ENCODE measurements around the gene NKX1-2. TPM values are rescaled to one million over a fixed set of nuclear protein-coding genes. Genes with fewer than 3 reads are reported as not detected.
"Not testable (repeated sequence)": the region's sequence is repeated elsewhere in the genome, so short reads cannot be mapped to it uniquely, and the experiment has no call there.

NKX1-2 gene
- total RNA-seq, 1 donor from 2014 or later, result not detected

GRCh38 chr10:124447751-124448466, 1.9 kb downstream of the NKX1-2 start:
- Mint-ChIP-seq H3K4me3 (ENCODE audit: unreplicated experiment) (peak overlapping the region; percentile 65), H3K27ac (ENCODE audit: unreplicated experiment) (no peak overlapping the region), H3K4me1 (ENCODE audit: unreplicated experiment) (peaks cover 22% of the 10 kb centered on the region), H3K27me3 (ENCODE audit: unreplicated experiment) (peaks cover 79% of the 10 kb centered on the region), H3K9me3 (ENCODE audit: unreplicated experiment) (no peaks in the 10 kb centered on the region), H3K36me3 (ENCODE audit: unreplicated experiment) (no peaks in the 10 kb centered on the region)
- no peak for DNase-seq (ENCODE audit: extremely low spot score, unreplicated experiment)
- no peak for TF ChIP-seq CTCF (IDR thresholded peaks at IDR 0.05)

DNA sequence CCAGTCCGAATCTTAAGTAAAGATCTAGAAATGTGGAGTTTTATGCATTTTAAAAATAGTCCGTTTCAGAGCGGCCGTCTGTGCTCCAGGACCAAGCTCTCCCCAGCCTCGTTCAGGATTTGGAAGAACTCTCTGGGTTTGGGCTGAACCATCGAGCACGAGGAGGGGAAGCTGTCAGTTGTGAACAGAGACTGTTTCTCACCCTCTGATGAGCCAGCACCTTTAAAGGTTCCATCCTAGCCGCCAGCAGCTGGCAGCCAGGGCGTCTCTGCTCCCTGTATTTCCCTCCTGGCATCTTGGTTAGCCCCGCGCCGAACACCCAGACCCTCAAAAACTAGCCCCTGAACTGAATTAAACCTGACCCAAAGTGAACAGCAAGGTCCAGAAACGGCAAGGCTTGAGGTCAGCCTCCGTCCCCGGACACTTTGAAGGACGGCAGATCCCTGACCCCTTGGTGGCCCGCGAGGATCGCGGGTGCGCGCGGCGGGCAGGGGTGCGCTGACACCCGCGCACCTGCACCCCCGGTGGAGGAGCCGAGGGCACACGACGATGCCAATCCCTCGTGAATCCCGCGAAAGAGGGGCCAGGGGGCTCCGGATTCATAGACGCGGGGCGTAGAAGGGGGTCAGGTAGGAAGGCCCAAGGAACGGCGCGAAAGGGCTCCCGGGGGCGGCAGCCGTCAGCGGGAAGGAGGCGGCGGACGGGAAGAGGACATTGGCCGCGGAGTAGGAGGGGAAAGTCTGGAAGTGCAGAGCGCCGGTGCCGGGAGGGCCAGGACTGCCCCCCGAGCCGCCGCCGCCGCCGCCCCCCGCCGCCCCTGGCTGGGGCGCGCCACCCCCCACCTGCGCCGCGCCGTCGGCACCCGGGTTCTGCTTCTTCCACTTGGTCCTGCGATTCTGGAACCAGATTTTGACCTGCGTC, 2.7 kb downstream of the NKX1-2 start:
- no peak for TF ChIP-seq CTCF (IDR thresholded peaks at IDR 0.05)
- peaks cover 77% of the 10 kb centered on the region for H3K27me3 Mint-ChIP-seq (ENCODE audit: unreplicated experiment)
- H3K4me3 Mint-ChIP-seq (ENCODE audit: unreplicated experiment), result peak overlapping the region; percentile 52
- no peak for DNase-seq (ENCODE audit: extremely low spot score, unreplicated experiment)
- peaks cover 22% of the 10 kb centered on the region for H3K4me1 Mint-ChIP-seq (ENCODE audit: unreplicated experiment)
- H3K9me3 Mint-ChIP-seq (ENCODE audit: unreplicated experiment), result no peaks in the 10 kb centered on the region
- H3K27ac Mint-ChIP-seq (ENCODE audit: unreplicated experiment), result no peak overlapping the region
- no peaks in the 10 kb centered on the region for H3K36me3 Mint-ChIP-seq (ENCODE audit: unreplicated experiment)

GRCh38 chr10:124441694-124442093, 8.1 kb downstream of the NKX1-2 start:
- not testable (repeated sequence) for H3K4me1 Mint-ChIP-seq (ENCODE audit: unreplicated experiment); H3K36me3 Mint-ChIP-seq (ENCODE audit: unreplicated experiment); H3K9me3 Mint-ChIP-seq (ENCODE audit: unreplicated experiment); DNase-seq (ENCODE audit: extremely low spot score, unreplicated experiment); H3K4me3 Mint-ChIP-seq (ENCODE audit: unreplicated experiment); H3K27ac Mint-ChIP-seq (ENCODE audit: unreplicated experiment)
- H3K27me3 Mint-ChIP-seq (ENCODE audit: unreplicated experiment), result peaks cover 42% of the 10 kb centered on the region

GRCh38 chr10:124436191-124436638, 13.6 kb downstream of the NKX1-2 start:
- H3K36me3 Mint-ChIP-seq (ENCODE audit: unreplicated experiment), result no peaks in the 10 kb centered on the region
- H3K4me1 Mint-ChIP-seq (ENCODE audit: unreplicated experiment), result no peaks in the 10 kb centered on the region
- TF ChIP-seq CTCF (IDR thresholded peaks at IDR 0.05), result no peak
- H3K4me3 Mint-ChIP-seq (ENCODE audit: unreplicated experiment), result no peak overlapping the region
- no peaks in the 10 kb centered on the region for H3K9me3 Mint-ChIP-seq (ENCODE audit: unreplicated experiment)
- no peak for DNase-seq (ENCODE audit: extremely low spot score, unreplicated experiment)
- peaks cover 12% of the 10 kb centered on the region for H3K27me3 Mint-ChIP-seq (ENCODE audit: unreplicated experiment)
- H3K27ac Mint-ChIP-seq (ENCODE audit: unreplicated experiment), result no peak overlapping the region

DNA sequence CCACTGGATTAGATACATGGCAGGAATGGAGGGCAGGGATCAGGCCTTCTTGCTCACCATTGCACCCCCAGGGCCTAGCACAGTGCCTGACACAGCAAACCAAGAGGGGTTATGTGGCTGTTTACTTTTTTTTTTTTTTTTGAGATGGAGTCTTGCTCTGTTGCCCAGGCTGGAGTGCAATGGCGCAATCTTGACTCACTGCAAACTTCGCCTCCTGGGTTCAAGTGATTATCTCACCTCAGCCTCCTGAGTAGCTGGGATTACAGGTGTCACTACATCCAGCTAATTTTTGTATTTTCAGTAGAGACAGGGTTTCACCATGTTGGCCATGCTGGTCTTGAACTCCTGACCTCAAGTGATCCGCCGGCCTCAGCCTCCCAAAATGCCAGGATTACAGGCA, 14.2 kb downstream of the NKX1-2 start:
- H3K4me3 Mint-ChIP-seq (ENCODE audit: unreplicated experiment); H3K9me3 Mint-ChIP-seq (ENCODE audit: unreplicated experiment); H3K27ac Mint-ChIP-seq (ENCODE audit: unreplicated experiment); DNase-seq (ENCODE audit: extremely low spot score, unreplicated experiment); H3K4me1 Mint-ChIP-seq (ENCODE audit: unreplicated experiment); H3K36me3 Mint-ChIP-seq (ENCODE audit: unreplicated experiment): not testable (repeated sequence)
- peaks cover 16% of the 10 kb centered on the region for H3K27me3 Mint-ChIP-seq (ENCODE audit: unreplicated experiment)

- DNase-seq (ENCODE audit: extremely low spot score, unreplicated experiment), result no peak
- no peaks in the 10 kb centered on the region for H3K9me3 Mint-ChIP-seq (ENCODE audit: unreplicated experiment)
- TF ChIP-seq CTCF (IDR thresholded peaks at IDR 0.05), result no peak
- no peak overlapping the region for H3K4me3 Mint-ChIP-seq (ENCODE audit: unreplicated experiment)
- H3K36me3 Mint-ChIP-seq (ENCODE audit: unreplicated experiment), result no peaks in the 10 kb centered on the region
- H3K4me1 Mint-ChIP-seq (ENCODE audit: unreplicated experiment), result peaks cover 1% of the 10 kb centered on the region
- peaks cover 27% of the 10 kb centered on the region for H3K27me3 Mint-ChIP-seq (ENCODE audit: unreplicated experiment)
- H3K27ac Mint-ChIP-seq (ENCODE audit: unreplicated experiment), result no peak overlapping the region
Measured at GRCh38 chr10:124433461-124433860, 16.4 kb downstream of the NKX1-2 start.
